HL-60/S4 treated with retinoic acid at 250 ng/mL for 4 days and 3 days (cell line): ENCODE results near the gene NOC4L.

ENCODE experiments used
- in situ Hi-C: fragments of 300-500 bp; cut with MboI; formaldehyde crosslinking; loops from 2 replicates; pipeline ENCODE4 v1.7.0; 2022; ENCODE audit warnings: low sequenced_read_pairs

The NOC4L gene

DNA sequence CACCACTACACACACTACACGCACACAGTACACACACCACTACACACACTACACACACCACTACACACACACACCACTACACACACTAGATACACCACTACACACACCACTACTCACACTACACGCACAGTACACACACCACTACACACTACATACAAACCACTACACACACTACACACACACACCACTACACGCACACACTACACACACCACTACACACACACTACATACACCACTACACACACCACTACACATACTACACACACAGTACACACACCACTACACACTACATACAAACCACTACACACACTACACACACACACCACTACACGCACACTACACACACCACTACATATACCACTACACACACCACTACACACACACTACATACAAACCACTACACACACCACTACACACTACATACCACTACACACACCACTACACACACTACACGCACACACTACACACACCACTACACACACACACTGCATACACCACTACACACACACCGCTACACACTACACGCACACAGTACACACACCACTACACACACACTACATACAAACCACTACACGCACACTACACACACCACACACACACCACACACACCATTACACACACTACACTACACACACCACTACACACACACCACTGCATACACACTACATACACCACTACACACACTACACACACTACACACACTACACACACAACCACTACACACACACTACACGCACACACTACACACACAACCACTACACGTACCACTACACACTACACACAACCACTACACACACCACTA, 11.7 kb downstream of the NOC4L start:
- in situ Hi-C loops, result no loop called here

DNA sequence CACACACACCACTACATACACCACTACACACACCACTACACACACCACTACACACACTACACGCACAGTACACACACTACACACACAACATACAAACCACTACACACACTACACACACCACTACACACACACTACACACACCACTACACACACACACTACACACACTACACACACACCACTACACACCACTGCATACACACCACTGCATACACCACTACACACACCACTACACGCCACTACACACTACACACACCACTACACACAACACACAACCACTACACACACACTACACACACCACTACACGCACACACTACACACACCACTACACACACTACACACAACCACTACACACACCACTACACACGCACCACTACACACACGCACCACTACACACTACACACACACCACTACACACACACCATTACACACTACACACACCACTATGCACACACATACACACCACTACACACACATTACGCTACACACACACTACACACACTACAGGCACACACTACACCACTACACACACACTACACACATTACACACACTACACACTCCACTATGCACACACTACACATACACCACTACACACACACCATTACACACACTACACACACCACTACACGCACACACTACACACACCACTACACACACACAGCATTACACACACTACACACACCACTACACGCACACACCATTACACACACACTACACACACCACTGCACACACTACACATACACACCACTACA, 12.5 kb downstream of the NOC4L start:
- in situ Hi-C loops, result no loop called here

DNA sequence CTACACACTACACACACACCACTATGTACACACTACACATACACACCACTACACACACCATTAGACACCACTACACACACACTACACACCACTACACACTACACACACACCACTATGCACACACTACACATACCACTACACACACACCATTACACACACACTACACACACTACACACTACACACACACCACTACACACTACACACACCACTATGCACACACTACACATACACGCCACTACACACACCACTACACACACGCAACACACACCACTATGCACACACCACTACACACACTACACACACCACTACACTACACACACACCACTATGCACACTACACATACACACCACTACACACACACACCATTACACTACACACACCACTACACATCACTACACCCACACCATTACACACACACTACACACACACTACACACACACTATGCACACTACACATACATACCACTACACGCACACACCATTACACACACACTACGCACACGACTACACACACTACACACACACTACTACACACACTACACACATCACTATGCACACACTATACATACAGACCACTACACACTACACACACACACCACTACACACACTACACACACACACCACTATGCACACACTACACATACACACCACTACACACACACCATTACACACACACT, 13.6 kb downstream of the NOC4L start:
- in situ Hi-C loops, result no loop called here

DNA sequence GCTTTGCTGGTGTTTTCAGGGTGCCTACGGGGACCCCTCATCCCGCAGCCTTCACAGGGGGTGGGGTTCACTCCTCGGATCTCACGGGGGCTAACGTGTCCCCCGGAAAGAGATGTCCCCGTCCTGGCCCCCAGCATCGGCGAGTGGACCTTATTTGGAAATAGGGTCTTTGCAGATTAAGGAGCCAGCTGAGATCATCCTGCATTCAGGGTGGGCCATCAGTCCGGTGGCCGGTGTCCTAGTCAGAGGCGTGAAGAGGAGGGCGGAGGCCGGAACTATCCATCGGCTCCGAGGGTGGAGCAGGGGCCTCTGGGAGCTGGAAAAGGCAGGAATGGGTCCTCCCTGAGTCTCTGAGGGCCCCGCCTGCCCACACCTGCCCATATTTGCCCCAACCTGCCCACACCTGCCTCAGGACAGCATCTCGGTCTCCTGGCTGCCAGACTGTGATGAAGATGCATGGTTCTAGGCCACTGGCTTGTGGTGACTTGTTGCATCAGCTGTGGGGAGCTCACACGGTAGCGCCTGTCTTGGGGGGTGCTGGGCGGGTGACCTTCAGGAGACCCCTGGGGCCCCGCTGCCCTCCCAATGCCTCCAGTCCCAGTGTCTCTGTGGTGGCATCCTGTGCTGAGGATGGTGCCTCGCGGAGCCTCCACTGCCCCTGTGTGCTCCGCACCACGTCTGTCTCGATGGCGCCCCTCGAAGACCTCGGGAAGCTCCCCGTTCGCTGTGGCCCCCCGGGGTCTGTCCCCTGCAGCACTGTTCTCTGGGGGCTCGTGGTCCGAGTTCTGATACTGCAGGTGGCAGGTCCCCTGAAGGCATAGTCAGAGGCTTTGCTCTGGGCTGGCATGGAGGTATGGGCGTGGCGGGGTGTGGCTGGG, 14.7 kb downstream of the NOC4L start:
- in situ Hi-C loops, result no loop called here

DNA sequence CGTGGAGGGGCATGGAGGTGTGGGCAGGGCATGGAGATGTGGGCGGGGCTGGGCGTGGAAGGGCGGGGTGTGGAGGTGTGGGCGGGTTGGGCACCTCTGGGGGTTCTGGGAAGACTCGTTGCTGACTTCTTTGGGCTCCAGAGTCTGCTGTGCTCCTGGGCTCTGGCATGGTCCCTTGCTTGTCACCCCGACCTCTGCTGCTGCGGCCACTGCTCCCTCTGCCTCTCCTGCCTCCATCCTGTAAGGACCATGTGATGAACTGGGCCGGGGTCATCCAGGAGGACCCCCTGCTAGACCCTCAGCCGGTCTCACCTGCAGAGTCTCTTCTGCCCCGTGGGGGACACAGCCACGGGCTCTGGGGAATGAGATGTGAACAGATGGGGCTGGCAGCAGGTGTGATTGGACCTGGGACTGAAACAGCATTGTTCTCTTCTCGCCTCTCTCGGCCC, 15.3 kb downstream of the NOC4L start:
- in situ Hi-C loops, result no loop called here

DNA sequence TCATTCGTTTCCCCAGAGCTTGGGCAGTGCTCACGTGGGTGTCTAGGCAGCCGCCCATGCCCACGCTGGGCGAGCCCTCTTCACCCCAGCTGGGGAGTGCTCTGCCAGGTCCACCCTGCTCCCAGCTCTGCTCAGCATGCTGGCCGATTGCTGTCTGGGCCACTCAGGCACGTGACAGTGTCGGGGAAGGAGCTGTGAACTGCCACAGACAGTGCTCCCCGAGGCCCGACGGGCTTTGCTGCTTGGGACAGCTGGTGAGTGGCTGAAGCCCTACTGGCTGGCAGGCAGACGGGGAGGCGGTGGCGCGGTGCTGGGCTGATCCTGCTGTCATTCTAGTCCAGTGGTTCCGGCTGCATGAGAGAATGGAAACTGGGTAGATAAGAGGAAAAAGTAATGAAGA, 15.8 kb downstream of the NOC4L start:
- in situ Hi-C loops, result no loop called here

DNA sequence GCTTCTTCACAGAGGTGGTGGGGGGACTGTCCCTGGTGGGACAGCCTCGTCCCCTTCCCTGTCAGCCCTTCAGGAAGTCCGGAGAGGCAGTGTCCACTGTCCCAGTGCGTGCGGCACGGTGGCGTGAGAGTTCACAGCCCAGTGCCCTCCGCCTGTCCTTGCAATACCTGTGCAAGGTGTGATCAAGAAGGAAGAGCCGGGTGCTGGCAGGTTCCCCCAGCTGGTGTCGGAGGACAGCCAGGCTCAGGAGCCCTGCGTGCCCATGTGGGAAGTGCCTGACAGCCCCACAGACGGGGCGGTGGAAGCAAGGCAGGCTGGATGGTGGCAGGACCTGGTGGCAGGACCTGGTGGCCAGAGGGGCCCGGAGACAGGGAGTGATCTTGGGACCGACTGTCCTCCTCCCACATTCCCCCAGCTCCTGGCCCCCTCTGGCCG, 16.4 kb downstream of the NOC4L start:
- in situ Hi-C loops, result no loop called here

DNA sequence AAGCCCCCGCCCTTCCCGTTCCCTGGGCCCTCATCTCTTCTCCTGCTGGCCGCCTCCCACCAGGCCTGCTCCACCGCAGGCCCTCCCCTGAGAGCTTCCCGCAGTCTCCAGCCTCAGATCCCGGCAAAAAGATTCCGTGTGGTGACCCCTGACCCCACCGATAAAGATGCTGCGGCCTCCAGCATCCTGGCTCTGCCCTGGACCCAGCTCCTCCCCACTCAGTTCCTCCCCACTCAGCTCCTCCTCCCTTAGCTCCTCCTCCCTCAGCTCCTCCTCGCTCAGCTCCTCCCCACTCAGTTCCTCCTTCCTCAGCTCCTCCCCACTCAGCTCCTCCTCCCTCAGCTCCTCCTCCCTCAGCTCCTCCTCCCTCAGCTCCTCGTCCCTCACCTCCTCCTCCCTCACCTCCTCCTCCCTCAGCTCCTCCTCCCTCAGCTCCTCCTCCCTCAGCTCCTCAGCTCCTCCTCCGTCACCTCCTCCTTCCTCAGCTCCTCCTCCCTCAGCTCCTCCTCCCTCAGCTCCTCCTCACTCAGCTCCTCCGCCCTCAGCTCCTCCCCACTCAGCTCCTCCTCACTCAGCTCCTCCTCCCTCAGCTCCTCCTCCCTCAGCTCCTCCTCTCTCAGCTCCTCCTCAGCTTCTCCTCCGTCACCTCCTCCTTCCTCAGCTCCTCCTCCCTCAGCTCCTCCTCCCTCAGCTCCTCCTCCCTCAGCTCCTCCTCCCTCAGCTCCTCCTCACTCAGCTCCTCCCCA, 17.0 kb downstream of the NOC4L start:
- in situ Hi-C loops, result no loop called here

DNA sequence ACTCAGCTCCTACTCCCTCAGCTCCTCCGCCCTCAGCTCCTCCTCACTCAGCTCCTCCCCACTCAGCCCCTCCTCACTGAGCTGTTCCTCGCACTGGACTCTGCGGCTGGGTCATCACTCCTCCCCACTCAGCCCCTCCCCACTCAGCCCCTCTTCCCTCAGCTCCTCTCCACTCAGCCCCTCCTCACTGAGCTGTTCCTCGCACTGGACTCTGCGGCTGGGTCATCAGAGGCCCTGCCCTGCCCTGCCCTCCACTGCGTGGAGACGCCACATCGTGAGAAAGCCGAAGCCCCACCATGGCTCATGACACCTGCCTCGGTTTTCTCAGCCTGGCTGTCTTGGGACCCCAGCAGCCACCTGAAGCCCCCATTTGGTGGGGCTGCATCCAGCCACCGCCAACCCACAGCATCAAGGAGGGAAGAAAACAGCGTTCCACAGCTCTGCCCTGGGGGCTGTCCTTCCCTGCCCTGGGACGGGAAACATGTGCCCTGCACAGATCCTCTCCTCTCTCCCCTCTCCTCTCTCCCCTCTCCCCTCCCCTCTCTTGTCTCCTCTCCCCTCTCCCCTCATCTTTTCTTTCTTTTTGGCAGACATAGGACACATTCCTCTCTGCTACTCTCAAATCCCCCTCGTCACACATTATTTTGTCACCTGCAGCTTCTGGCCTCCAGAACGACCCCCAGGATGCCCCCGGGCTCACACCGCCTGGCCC, 17.7 kb downstream of the NOC4L start:
- in situ Hi-C loops, result no loop called here

DNA sequence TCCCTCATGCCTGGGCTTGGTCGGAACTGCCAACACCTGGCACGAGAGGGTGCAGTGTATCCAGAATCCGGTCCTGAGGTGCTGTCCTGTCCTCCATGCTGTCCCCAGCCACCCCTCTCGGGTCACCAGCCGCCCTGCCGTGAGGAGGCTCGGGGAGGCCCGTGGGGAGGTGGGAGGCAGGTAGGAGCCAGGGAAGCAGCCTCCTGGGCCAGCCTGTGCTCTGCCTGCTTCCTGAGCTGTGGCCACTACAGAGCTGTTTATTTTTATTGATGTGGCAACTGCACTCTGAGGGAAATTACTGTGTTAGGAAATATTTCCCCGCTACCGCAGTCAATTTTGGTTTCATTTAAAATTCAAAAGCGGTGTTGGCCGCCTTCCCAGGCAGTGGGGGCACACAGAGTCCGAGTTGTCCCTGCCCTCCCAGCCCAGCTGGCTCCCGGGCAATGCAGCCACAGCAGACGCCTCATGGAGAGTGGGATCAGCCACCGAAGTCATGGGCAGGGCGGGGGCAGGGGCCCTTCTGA, 18.3 kb downstream of the NOC4L start:
- in situ Hi-C loops, result no loop called here

DNA sequence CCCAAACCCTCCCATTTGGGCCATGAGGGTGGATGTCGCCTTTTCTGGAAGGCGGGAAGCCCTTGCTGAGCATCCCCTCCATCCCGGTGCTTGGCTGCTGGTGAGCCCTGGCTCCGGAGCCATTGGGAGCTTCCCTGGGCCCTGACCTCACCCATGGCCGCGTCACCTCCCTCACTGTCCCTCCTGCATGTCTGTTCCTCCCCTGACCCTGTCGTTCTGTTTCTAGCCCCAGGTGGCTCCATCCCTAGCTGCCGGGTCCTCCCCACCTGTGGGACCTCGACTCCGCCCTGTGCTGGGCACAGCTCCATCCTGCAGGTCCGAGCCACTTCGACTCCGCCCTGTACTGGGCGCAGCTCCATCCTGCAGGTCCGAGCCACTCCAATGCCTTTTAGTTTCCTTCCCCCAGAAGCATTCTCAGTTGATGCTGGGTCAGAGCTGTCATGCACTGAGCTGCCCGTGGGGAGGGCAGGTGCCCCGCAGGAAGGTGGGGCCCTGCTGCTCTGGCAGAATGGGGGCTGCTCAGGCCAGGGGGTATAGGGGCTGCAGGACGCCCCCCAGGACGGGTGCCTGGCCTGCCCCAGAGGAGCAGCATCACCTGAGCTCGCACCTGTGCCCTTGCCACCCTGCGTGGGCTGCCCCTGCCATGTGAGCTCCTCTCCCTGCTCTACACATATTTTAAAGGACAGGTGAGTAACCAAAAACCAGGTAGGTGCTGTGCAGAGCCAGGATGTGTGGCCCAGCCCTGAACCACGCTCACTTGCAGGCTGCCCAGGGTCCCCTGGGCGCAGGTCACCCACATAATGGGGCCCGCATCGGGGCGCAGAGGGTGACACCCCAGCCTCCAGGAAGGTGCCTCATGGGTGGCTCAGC, 19.0 kb downstream of the NOC4L start:
- in situ Hi-C loops, result no loop called here

DNA sequence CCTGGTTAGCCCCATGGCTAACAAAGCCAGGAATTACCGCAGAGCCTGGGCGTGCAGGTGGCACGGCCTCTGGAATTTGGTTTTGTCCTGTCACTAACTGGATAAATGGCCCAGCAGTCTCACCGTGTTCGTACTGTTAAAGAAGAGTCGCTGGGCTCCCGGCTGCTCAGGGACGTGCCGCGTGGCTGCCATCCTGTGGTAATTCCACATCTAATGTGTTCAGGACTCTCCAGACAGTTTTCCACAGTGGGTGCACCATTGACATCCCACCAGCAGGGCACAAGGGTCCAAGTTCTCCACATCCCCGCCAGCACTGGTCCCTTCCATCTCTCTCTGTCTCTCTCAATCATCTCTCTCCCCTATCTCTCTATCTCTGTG, 19.6 kb downstream of the NOC4L start:
- in situ Hi-C loops, result no loop called here

DNA sequence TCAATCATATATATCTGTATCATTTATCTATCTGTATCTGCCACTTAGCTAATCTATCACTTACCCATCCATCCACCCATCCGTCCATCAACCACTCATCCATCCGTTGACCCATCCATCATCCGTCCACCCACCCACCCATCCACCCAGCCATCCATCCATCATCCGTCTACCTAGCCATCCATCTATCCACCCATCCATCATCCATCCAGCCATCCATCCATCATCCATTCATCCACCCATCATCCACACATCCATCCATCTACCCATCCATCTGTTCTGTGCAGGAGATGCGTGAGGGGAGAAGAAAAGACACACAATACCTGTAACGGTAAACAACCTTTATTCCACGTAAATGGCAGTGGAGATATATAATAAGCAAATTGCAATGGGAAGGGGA, 20.2 kb downstream of the NOC4L start:
- in situ Hi-C loops, result no loop called here

DNA sequence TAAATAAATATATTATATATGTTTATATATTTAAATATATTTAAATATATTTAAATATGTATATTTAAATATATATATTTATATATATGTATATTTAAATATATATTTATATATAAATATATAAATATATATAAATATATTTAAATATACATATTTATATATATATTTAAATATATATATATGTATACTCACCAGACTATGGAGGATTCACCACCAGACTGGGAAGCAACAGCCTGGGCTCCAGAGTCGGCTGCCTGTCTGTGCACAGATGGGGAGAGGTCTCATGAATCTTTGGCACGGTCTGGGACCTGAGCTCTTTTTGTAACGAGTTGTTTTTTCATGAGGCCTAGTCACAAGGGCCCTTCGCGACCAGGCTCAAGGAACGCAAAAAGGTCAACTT, 21.3 kb downstream of the NOC4L start:
- in situ Hi-C loops, result no loop called here

DNA sequence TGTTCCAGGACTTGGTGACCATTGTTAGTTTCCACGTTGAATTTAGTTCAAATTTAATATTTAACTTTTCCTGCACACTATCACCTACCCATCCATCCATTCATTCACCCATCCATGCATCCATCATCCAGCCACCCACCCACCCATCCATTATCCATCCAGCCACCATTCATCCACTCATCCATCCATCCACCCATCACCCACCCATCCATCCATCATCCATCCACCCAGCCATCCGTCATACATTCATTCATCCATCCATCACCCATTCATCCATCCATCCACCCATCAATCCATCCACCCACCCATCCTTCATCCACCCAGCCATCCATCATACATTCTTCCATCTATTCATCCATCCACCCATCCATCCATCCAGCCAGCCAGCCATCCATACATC, 21.8 kb downstream of the NOC4L start:
- in situ Hi-C loops, result no loop called here

DNA sequence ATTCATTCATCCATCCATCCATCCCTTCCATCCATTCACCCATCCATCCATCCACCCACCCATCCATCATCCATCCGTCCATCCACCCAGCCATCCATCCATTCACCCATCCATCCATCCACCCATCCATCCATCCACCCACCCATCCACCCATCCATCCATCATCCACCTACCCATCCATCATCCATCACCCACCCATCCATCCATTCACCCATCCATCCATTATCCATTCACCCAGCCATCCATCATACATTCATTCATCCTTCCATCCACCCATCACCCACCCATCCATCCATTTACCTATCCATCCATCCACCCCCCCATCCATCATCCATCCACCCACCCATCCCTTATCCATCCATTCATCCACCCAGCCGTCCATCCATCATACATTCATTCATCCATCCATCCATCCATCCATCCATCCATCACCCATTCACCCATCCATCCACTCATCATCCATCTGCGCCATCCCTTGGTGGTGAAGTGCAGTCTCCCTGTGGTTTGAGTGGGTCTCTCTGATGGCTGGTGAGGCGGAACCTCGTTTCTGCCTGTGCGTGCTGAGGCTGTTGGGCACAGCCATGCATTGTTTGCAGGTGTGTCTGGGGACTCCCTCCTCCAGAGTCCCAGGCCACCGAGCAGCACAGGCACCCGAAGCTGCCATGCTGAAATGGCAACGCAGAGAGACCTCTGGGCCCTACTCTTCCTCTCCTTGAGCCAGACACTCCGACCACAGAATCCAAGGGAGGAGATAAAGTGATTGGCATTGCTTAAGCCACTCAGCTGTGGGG, 22.7 kb downstream of the NOC4L start:
- in situ Hi-C loops, result no loop called here

DNA sequence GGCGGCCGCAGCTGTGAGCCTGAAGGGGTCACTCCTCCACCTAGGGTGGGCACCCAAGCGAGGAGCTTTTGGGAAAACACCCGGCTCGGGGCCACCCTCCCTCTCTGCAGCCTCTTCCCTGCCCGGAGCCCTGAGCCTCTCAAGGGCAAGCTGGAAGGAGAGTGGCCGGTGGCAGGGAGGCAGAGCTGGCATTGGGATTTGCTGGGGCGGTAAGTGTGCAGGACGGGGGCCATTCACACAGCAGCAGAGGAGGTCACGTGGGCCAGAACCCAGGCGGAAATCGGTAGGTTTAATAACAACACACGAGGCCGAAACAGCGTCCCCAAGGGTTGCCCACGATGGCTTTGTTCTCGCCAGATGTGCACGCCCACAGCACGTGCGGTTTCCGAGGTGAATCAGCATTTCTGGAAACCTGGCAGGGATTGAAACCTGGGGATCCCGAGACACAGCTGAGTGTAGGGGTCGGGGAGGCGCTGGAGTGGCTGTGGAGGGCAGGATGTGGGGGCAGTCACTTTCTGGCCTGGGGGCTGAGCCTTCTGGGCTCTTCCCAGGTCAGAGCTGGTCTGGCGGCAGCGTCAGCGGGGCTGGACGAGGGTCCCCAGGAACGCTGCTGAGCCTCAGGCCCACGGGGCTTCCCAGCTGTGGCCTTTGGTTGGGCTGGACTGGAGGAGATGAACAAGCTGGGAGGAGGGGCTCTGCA, 23.5 kb downstream of the NOC4L start:
- in situ Hi-C loops, result no loop called here
